SU-DHL-6 (cell line): ENCODE results near the gene HOXC5.

Source experiments
- EZH2phosphoT487 ChIP-seq: fragments of 200-600 bp; sonication (generic), shearing (Covaris generic); conservative IDR thresholded peaks from 2 replicates; pipeline ENCODE4 v1.6.1; 2018; ENCODE audit warnings: mild to moderate bottlenecking, antibody characterized with exemption, low read length, moderate library complexity, mixed read lengths
- TF ChIP-seq, protein P1 (sequence below): fragments of 200-600 bp; sonication (generic); IDR thresholded peaks from one replicate; pipeline ENCODE4 v1.5.1; 2017; ENCODE audit warnings: antibody characterized with exemption, mild to moderate bottlenecking, low read length, moderate library complexity; ENCODE audit not compliant: insufficient read depth, poor library complexity, severe bottlenecking

DNA sequence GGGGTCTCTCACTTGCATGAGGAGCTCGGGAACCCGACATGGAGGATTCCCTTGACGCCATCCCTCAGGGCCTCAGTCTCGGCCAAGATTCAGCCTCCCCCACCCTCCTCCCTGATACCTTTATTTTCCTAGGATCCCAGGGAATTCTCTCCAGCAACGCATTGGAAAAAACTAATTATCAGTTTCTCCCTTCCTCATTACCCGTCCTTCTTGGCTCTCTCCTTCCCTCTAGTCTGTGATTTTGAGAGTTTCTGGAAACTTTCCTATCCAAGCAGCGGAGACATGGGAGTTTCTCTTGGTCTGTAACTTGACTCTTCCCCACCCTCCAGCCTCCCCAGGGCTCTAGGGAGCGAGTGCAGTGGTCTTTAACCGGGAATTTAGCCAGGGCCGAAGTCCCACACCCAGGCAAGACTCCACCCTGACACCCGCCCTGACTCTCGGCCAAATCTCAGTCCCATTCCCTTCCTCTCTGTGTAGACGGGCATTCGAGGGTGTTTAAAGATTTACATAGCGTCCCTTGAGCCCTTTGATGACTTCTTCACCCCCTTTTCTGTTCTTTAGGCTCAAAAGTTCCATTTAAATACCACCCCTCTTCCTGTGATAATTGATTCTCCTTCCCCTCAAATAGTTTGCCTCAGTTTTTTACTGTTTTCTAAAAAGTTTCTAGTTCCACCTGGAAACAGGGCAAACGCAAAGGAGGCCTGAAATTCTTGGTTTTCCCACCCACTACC lies 6.7 kb downstream of the HOXC5 start:
- TF ChIP-seq, protein P1, sequence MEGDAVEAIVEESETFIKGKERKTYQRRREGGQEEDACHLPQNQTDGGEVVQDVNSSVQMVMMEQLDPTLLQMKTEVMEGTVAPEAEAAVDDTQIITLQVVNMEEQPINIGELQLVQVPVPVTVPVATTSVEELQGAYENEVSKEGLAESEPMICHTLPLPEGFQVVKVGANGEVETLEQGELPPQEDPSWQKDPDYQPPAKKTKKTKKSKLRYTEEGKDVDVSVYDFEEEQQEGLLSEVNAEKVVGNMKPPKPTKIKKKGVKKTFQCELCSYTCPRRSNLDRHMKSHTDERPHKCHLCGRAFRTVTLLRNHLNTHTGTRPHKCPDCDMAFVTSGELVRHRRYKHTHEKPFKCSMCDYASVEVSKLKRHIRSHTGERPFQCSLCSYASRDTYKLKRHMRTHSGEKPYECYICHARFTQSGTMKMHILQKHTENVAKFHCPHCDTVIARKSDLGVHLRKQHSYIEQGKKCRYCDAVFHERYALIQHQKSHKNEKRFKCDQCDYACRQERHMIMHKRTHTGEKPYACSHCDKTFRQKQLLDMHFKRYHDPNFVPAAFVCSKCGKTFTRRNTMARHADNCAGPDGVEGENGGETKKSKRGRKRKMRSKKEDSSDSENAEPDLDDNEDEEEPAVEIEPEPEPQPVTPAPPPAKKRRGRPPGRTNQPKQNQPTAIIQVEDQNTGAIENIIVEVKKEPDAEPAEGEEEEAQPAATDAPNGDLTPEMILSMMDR, result no peak
- TF ChIP-seq EZH2phosphoT487, result no peak
